ENCODE data around the gene MRLN. TPM values are rescaled to one million over a fixed set of nuclear protein-coding genes. Genes with fewer than 3 reads are reported as not detected.

The MRLN gene
- total and polyA plus RNA-seq, 2 of the 8 experiments (the other 6 are each of a cell fraction or from before 2014, with no cell fraction given) = 0.21 TPM; not detected in 1

DNA sequence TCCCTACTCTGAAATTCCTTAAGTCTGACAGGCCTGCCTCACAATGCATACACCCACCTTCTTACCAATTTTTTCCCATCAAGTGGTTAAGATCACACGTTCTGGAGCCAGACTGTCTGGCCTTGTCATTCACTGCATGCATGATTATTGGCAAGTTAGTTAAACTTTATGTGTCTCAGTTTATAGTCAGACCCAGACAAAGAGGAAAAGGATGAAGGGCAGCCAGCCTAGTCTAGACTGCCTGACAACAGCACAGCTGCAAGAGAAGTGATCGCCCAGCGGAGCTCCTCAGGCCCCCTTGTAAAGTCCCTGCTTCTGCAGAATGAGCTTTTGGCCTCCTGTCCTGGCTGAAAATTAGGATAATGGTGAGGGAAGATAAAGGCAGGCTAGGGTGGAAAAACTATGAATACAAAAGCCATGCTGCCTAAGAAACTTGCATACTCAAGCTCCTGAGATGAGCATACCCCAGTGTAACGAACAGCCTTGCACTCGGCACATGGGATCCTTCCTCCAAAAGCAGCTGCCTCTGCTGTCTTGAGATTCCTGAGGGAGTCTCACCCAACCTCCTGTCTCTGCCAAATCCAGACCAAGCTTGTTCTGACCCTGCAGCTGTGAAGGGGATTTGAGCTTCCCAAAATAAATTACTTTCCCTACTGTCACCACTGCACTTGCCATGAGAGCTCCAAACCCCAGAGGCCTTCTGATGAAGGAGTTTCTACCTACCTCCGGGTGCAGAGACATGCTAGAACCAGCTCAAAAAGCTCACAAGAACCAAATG lies 26.7 kb upstream of the MRLN start:
- no peak overlapping the region for H3K9ac ChIP-seq (replicated peaks in 1 of 4; ENCODE audit: extremely low read depth in 1 of 4, low read depth in 3 of 4, low read length in 3 of 4)
- no peaks in the 10 kb centered on the region for H3K79me2 ChIP-seq (ENCODE audit: control insufficient read depth in 1 of 2, insufficient read depth in 2 of 2, low read length in 2 of 2)
- ChIA-PET CTCF (ENCODE audit: partially characterized antibody) (interaction anchor here (1.1 to 1.7 kb wide), 3 partner anchors 27 to 79 kb away, joined by 3 to 6 read pairs (median 5); no protein-coding TSS in a partner anchor), POLR2A (ENCODE audit: partially characterized antibody) (interaction anchor here (0.6 to 0.9 kb wide), 2 partner anchors 403 to 659 kb away, joined by 3 read pairs; no protein-coding TSS in a partner anchor)
- FAIRE-seq (no peak), DNase-seq (ENCODE audit: low read depth in 1 of 2, low spot score in 2 of 2) (no peak)
- H2BK120ac ChIP-seq (replicated peaks; ENCODE audit: low read depth, low read length) = no peak overlapping the region
- H4K91ac ChIP-seq (replicated peaks; ENCODE audit: insufficient read length, low read length) = no peak overlapping the region
- no peaks in the 10 kb centered on the region for H3K4me1 ChIP-seq (replicated peaks in 1 of 4; ENCODE audit: control insufficient read depth in 3 of 4, insufficient read depth in 4 of 4, low read length in 3 of 4)
- no peaks in the 10 kb centered on the region for H3K36me3 ChIP-seq (ENCODE audit: control insufficient read depth in 2 of 4, insufficient read depth in 4 of 4, low read length in 3 of 4)
- H3K56ac ChIP-seq (replicated peaks; ENCODE audit: insufficient read length, low read depth, low read length) = no peak overlapping the region
- no peak overlapping the region for H2AK5ac ChIP-seq (ENCODE audit: low read depth, low read length)
- H3K4me2 ChIP-seq (ENCODE audit: insufficient read depth in 1 of 2, low read depth in 2 of 2, low read length in 2 of 2) = no peak overlapping the region
- H3K23ac ChIP-seq (ENCODE audit: insufficient read length) = no peak overlapping the region
- H3K23me2 ChIP-seq (ENCODE audit: low read depth, low read length) = no peaks in the 10 kb centered on the region; the same call in 1 of the 2 replicates
- H3K9me3 ChIP-seq (ENCODE audit: insufficient read depth in 2 of 2, low read depth in 1 of 2, low read length in 1 of 2) = peaks cover 11% of the 10 kb centered on the region in 2 experiments; a peak in 3 of 4 replicates
- no peak overlapping the region for H3K14ac ChIP-seq (ENCODE audit: insufficient read length)
- no peak overlapping the region for H3K18ac ChIP-seq (ENCODE audit: extremely low read depth, low read length)
- no peak overlapping the region for H4K5ac ChIP-seq (ENCODE audit: insufficient read length, low read depth, low read length)
- no peak overlapping the region for H2BK5ac ChIP-seq (ENCODE audit: low read depth, low read length)
- H2BK20ac ChIP-seq (ENCODE audit: low read length) = no peak overlapping the region
- no peaks in the 10 kb centered on the region for H3K79me1 ChIP-seq (ENCODE audit: low read depth, low read length)
- H2BK15ac ChIP-seq (ENCODE audit: low read length) = no peak overlapping the region
- no peaks in the 10 kb centered on the region for H4K20me1 ChIP-seq (replicated peaks in 1 of 2; ENCODE audit: control insufficient read depth in 1 of 2, insufficient read depth in 2 of 2, low read length in 2 of 2)
- no peak overlapping the region for H2BK12ac ChIP-seq (ENCODE audit: low read depth, low read length)
- H3K27me3 ChIP-seq (replicated peaks in 1 of 4; ENCODE audit: control insufficient read depth in 3 of 4, extremely low read depth in 1 of 4, insufficient read depth in 3 of 4, low read length in 3 of 4) = no peaks in the 10 kb centered on the region
- WGBS, 2 experiments (ENCODE audit: extremely low coverage in 1 of 2, insufficient coverage in 1 of 2, insufficient read length in 1 of 2, insufficient replicate concordance in 2 of 2, low coverage in 1 of 2, low lambda C conversion rate in 2 of 2, missing lambda C conversion rate in 1 of 2) = 84% methylated on average over 6 of the region's 6 CpGs; no CpG with 5 or more reads in 1 of the 2 experiments
- H3K4me3 ChIP-seq (ENCODE audit: extremely low read depth in 1 of 4, insufficient read depth in 2 of 4, low read depth in 3 of 4, low read length in 4 of 4) = no peak overlapping the region
- no peak overlapping the region for H4K8ac ChIP-seq (ENCODE audit: extremely low read depth, insufficient read depth, low read length)
- no peak for TF ChIP-seq BRCA1 (IDR thresholded peaks at IDR 0.05; ENCODE audit: low read depth, low read length)
- TF ChIP-seq KDM4A (IDR thresholded peaks at IDR 0.05; ENCODE audit: low read depth, low read length, severe bottlenecking) = no peak
- TF ChIP-seq NRF1 (IDR thresholded peaks at IDR 0.05; ENCODE audit: low read depth, low read length) = no peak
- no peak for TF ChIP-seq HDAC2 (IDR thresholded peaks at IDR 0.05; ENCODE audit: borderline replicate concordance in 1 of 2, low read depth in 2 of 2, low read length in 2 of 2)
- no peak for TF ChIP-seq SP4 (IDR thresholded peaks at IDR 0.05; ENCODE audit: low read length)
- TF ChIP-seq CHD2 (IDR thresholded peaks at IDR 0.05; ENCODE audit: low read length) = no peak
- TF ChIP-seq SIRT6 (IDR thresholded peaks at IDR 0.05; ENCODE audit: low read length) = no peak
- no peak for TF ChIP-seq RXRA (IDR thresholded peaks at IDR 0.05; ENCODE audit: insufficient read depth, low read depth, low read length)
- TF ChIP-seq CREB1 (IDR thresholded peaks at IDR 0.05) = no peak
- no peak for TF ChIP-seq TEAD4 (IDR thresholded peaks at IDR 0.05; ENCODE audit: low read depth, low read length)
- no peak for TF ChIP-seq MAFK (IDR thresholded peaks at IDR 0.05; ENCODE audit: low read depth, low read length)
- TF ChIP-seq POLR2AphosphoS5 (IDR thresholded peaks at IDR 0.05; ENCODE audit: low read depth, low read length) = no peak
- TF ChIP-seq CHD1 (IDR thresholded peaks at IDR 0.05; ENCODE audit: low read depth, low read length) = no peak
- no peak overlapping the region for H3K27ac ChIP-seq (ENCODE audit: low read depth, low read length)
- no peak overlapping the region for H3K4ac ChIP-seq (replicated peaks; ENCODE audit: insufficient read length, low read depth, low read length)
- no peak overlapping the region for H2AFZ ChIP-seq (ENCODE audit: low read length)

Data from H1 (cell line).